HCT116 (cell line): ENCODE results near the gene CX3CR1.

Experiments
- EZH2 ChIP-seq: fragments of 200-600 bp; sonication (generic); IDR thresholded peaks from 2 replicates; pipeline ENCODE4 v1.6.1; 2017; ENCODE audit warnings: antibody characterized with exemption, mixed run types
- SIN3A ChIP-seq: IDR thresholded peaks from 2 replicates; pipeline ENCODE4 v1.6.1; 2012; ENCODE audit warnings: low read depth
- TF ChIP-seq, protein P1 (sequence below), 3 experiments: fragments of 200-600 bp in 1 of 3; sonication (generic) in 1 of 3; IDR thresholded peaks in 2 of 3; conservative IDR thresholded peaks in 1 of 3; 2 replicates each; pipeline ENCODE4 v1.5.1; 2012 to 2017; ENCODE audit warnings: low read depth in 2 of 3, low read length in 2 of 3, antibody characterized with exemption in 1 of 3, borderline replicate concordance in 1 of 3, control low read depth in 1 of 3, mild to moderate bottlenecking in 1 of 3, mixed read lengths in 1 of 3, mixed run types in 1 of 3, moderate library complexity in 1 of 3; ENCODE audit not compliant: insufficient read depth in 1 of 3
- TF ChIP-seq, protein P2 (sequence below): IDR thresholded peaks from 2 replicates; pipeline ENCODE4 v1.6.1; 2012
- TF ChIP-seq, protein P3 (sequence below): IDR thresholded peaks from 2 replicates; pipeline ENCODE4 v1.6.1; 2011; ENCODE audit warnings: mild to moderate bottlenecking, low read length, moderate library complexity; ENCODE audit not compliant: insufficient replicate concordance; ENCODE audit errors: extremely low read depth

DNA sequence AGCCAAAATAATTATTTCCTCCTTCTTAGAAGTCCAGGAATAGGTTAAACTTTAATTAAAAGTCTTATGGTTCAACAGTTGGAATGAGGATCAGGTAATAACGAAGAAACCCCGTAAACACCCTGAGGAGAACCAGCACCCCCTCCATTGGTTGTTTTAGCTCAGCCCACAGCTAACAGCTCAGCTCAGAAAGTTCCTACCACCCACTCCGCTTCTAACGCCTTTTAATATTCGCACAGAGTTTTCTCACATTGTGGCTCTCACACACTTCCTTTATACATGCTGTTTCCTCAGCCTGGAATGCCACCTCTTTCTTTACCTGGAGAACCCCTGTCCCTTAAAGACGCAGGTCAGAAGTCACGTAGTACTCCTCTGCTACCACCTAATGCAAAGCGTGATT is 17.0 kb downstream of the CX3CR1 start:
- TF ChIP-seq, protein P1, sequence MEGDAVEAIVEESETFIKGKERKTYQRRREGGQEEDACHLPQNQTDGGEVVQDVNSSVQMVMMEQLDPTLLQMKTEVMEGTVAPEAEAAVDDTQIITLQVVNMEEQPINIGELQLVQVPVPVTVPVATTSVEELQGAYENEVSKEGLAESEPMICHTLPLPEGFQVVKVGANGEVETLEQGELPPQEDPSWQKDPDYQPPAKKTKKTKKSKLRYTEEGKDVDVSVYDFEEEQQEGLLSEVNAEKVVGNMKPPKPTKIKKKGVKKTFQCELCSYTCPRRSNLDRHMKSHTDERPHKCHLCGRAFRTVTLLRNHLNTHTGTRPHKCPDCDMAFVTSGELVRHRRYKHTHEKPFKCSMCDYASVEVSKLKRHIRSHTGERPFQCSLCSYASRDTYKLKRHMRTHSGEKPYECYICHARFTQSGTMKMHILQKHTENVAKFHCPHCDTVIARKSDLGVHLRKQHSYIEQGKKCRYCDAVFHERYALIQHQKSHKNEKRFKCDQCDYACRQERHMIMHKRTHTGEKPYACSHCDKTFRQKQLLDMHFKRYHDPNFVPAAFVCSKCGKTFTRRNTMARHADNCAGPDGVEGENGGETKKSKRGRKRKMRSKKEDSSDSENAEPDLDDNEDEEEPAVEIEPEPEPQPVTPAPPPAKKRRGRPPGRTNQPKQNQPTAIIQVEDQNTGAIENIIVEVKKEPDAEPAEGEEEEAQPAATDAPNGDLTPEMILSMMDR (IDR thresholded peaks at IDR 0.05 in 2 of 3, conservative IDR thresholded peaks at IDR 0.05 in 1 of 3; ENCODE audit: borderline replicate concordance in 1 of 3, insufficient read depth in 1 of 3, low read depth in 2 of 3, low read length in 2 of 3) = no peak
- TF ChIP-seq EZH2 = no peak
- TF ChIP-seq SIN3A = no peak
- TF ChIP-seq, protein P2, sequence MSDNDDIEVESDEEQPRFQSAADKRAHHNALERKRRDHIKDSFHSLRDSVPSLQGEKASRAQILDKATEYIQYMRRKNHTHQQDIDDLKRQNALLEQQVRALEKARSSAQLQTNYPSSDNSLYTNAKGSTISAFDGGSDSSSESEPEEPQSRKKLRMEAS = no peak
- TF ChIP-seq, protein P3, sequence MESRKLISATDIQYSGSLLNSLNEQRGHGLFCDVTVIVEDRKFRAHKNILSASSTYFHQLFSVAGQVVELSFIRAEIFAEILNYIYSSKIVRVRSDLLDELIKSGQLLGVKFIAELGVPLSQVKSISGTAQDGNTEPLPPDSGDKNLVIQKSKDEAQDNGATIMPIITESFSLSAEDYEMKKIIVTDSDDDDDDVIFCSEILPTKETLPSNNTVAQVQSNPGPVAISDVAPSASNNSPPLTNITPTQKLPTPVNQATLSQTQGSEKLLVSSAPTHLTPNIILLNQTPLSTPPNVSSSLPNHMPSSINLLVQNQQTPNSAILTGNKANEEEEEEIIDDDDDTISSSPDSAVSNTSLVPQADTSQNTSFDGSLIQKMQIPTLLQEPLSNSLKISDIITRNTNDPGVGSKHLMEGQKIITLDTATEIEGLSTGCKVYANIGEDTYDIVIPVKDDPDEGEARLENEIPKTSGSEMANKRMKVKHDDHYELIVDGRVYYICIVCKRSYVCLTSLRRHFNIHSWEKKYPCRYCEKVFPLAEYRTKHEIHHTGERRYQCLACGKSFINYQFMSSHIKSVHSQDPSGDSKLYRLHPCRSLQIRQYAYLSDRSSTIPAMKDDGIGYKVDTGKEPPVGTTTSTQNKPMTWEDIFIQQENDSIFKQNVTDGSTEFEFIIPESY = no peak
